Mucosa of rectum (tissue), 2 donors: ENCODE results near the gene KIF3B.
"Not testable (repeated sequence)": the region's sequence is repeated elsewhere in the genome, so short reads cannot be mapped to it uniquely, and the experiment has no call there.

Experiments used
- H3K27ac ChIP-seq, 2 donors: one replicate each; pipeline ENCODE4 v1.7.0; 2013; ENCODE audit warnings: inconsistent platforms in 2 of 2, low read depth in 2 of 2, low read length in 2 of 2
- H3K27me3 ChIP-seq, 2 donors: one replicate each; pipeline ENCODE4 v1.7.0; 2013; ENCODE audit warnings: low read length in 2 of 2; ENCODE audit not compliant: control insufficient read depth in 2 of 2, insufficient read depth in 2 of 2
- H3K36me3 ChIP-seq, 2 donors: one replicate each; pipeline ENCODE4 v1.7.0; 2013; ENCODE audit warnings: low read length in 2 of 2; ENCODE audit not compliant: control insufficient read depth in 2 of 2, insufficient read depth in 2 of 2
- H3K4me1 ChIP-seq, 2 donors: one replicate each; pipeline ENCODE4 v1.7.0; 2013; ENCODE audit warnings: low read length in 2 of 2, mild to moderate bottlenecking in 1 of 2; ENCODE audit not compliant: control insufficient read depth in 2 of 2, insufficient read depth in 2 of 2
- H3K4me3 ChIP-seq, 2 donors: one replicate each; pipeline ENCODE4 v1.7.0; 2013; ENCODE audit warnings: low read length in 2 of 2
- H3K9ac ChIP-seq, 2 donors: one replicate each; pipeline ENCODE4 v1.7.0; 2013; ENCODE audit warnings: low read length in 2 of 2, low read depth in 1 of 2, mild to moderate bottlenecking in 1 of 2
- H3K9me3 ChIP-seq, 2 donors: one replicate each; pipeline ENCODE4 v1.7.0; 2013; ENCODE audit warnings: low read length in 2 of 2; ENCODE audit not compliant: control insufficient read depth in 2 of 2
- donor health status: healthy.
- donor health status: Normal muscosa, but diverticular disease.

Gene KIF3B

DNA sequence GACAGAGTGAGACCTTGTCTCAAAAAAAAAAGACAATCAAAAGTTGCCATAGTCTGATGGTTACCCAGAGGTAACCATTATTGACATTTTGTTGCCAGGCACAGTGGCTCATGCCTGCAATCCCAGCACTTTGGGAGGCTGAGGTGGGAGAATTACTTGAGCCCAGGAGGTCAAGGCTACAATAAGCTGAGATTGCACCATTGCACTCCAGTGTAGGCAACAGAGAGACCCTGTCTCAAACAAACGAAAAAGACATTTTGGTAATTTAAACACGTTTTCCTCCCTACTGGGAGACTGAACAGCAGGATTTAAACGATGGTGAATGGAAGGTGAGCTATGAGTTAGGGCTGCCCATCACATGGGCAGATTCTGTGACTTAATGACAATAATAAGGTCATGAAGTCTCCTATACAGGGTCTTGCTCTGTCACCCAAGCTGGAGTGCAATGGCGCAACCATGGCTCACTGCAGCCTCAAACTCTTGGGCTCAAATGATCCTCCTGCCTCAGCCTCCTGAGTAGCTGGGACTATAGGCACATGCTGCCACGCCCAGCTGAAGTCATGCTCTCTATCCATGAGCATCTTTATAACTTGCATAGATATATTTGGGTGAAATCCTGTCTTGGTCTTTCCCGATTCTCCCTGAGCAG, 76.5 kb downstream of the KIF3B start:
- Histone ChIP-seq H3K4me1 (peaks cover 11 to 12% of the 10 kb centered on the region in 2 donors), H3K9ac (no peak overlapping the region), H3K27me3 (no peaks in the 10 kb centered on the region), H3K36me3 (no peaks in the 10 kb centered on the region), H3K9me3 (no peaks in the 10 kb centered on the region), H3K4me3 (no peak overlapping the region), H3K27ac (no peak overlapping the region)

DNA sequence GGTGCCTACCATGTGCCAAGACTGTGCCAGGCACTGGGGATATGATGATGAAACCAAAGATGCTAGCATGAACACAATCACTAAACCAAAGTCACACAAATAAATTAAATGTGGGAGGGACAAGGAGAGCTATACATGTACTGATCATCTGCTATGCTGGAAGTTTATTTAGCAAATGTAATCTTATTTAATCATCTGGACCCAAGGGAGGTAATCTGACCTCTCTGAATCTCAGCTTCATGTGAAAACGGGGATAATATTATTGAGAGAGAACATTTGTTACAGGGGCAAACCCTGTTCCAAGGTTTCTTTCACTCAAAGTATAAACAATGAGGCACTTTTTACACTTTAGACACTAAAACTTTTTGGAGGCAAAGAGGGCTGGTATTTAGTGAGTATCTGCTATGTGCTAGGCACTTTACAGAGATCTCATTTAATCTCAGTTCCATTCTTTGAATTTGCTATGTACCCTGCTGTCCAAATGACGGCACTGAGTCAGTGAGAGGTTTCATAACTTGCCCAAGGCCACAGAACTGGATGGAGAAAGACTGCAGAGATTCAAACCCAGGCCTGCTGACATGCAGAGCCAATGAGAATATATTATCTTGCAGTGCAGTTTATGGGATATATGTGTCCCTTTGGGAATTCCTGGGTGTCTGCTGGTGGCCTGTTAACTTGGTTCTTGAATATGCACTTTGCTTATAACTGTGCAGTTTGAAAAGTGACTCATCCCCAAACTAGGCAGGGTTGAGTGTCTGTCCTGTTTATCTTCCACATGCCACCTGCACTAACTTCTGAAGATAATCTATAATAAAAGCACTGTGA, 77.4 kb downstream of the KIF3B start:
- H3K27me3 ChIP-seq = no peaks in the 10 kb centered on the region
- H3K27ac ChIP-seq = no peak overlapping the region

GRCh38 chr20:32355417-32355841, 78.0 kb downstream of the KIF3B start:
- Histone ChIP-seq H3K9ac (no peak overlapping the region), H3K27ac (no peak overlapping the region), H3K9me3 (no peaks in the 10 kb centered on the region), H3K36me3 (no peaks in the 10 kb centered on the region), H3K27me3 (no peaks in the 10 kb centered on the region), H3K4me1 (peaks cover 12 to 23% of the 10 kb centered on the region in 2 donors), H3K4me3 (no peak overlapping the region)

More for the DNA sequence above, 77.4 kb downstream of the KIF3B start:
- H3K36me3 ChIP-seq = no peaks in the 10 kb centered on the region
- H3K4me3 ChIP-seq = no peak overlapping the region
- peaks cover 12 to 18% of the 10 kb centered on the region in 2 donors for H3K4me1 ChIP-seq
- no peak overlapping the region for H3K9ac ChIP-seq
- no peaks in the 10 kb centered on the region for H3K9me3 ChIP-seq

- H3K36me3 ChIP-seq, H3K4me3 ChIP-seq, H3K9me3 ChIP-seq, H3K9ac ChIP-seq, H3K27me3 ChIP-seq, H3K27ac ChIP-seq: not testable (repeated sequence)
- H3K4me1 ChIP-seq = peaks cover 12 to 23% of the 10 kb centered on the region in 2 donors
Measured at GRCh38 chr20:32355907-32356621, 78.6 kb downstream of the KIF3B start.

DNA sequence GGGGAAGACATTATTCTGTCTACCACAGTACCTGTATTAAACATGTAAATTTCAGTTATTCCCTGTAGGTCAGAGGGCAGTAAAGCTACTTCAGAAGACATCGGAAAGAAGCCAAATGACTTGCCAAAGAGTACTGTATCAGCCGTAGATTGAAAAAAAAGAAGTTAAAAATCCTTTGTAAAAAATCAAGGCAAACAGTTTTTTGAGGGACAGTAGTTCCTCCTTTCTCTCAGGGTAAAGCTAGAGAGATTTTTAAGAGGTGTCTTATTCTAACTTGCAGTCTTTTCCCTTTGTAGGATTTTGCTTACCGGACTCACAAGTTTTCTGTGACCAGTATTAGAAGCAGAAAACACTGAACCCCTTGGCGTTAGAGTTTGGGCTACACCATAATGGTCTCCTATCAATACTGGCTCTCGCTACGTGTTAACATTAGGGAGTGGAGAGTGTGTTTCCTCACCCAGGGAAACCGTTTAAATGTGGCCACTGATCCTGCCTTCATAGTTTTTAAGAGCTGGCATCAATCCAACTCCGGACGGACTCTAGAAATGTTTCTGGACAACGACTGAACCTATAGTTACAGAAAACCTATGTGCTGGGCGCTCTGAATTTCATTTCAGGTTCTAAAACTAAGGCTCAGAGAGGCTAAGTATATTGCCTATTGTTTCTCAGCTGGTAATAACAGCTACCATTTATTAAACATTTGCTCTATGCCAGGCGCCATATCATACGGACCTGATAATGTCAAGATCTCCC, 79.3 kb downstream of the KIF3B start:
- peak overlapping the region; percentile 85 to 92 for H3K4me3 ChIP-seq
- H3K9me3 ChIP-seq = no peaks in the 10 kb centered on the region

GRCh38 chr20:32357375-32357868, 80.0 kb downstream of the KIF3B start:
- H3K4me1 ChIP-seq = peaks cover 12 to 23% of the 10 kb centered on the region in 2 donors

More for the DNA sequence above, 79.3 kb downstream of the KIF3B start:
- Histone ChIP-seq H3K9ac (peak overlapping the region; percentile 60 to 90), H3K4me1 (peaks cover 12 to 23% of the 10 kb centered on the region in 2 donors), H3K36me3 (no peaks in the 10 kb centered on the region), H3K27me3 (no peaks in the 10 kb centered on the region), H3K27ac (peak overlapping the region; percentile 96 to 97)

DNA sequence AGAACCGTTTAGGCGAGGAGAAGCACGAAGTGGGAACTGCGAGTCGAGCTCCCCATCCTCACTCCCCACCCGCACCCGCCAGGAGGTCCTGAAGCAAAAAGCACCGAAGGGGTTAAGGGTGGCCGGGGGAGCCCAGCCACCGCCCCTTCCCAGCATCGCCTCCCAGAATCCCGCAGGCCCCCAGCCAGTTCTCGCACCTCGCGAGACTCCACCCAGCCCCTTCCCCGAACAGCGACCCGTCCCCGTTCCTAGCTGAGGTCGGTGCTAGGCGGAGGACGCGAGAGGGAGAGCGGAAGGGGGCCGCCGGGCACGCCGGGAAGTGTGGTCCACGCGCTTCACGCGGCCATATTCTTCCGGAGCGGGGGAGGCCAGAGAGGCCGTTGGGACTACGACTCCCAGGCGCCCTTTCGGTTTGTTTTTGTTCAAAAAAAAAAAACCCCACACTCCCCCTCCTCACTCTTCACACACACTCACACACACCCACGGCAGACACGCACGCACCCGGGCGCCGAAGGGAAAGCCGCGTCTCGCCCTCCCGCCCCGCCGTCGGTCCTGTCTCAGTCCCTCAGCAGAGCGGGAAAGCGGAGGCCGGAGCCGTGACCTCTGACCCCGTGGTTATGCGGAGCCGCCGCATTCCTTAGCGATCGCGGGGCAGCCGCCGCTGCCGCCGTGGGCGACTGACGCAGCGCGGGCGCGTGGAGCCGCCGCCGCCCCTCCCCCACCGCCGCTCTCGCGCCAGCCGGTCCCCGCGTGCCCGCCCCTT, 80.6 kb downstream of the KIF3B start, which contains the start of gene ASXL1:
Gene ASXL1 (plus strand): TSS at position 463 of the 763 bp plus-strand sequence. CDS start 445 bp downstream, outside the sequence.
- H3K4me3 ChIP-seq = peak within 1 kb of the TSS; percentile 85 to 92
- peaks cover 12 to 26% of the 10 kb centered on the region in 2 donors for H3K4me1 ChIP-seq
- H3K27ac ChIP-seq = peak within 1 kb of the TSS; percentile 96 to 97
- H3K36me3 ChIP-seq = no peaks in the 10 kb centered on the region
- no peaks in the 10 kb centered on the region for H3K9me3 ChIP-seq
- peak within 1 kb of the TSS; percentile 88 to 90 for H3K9ac ChIP-seq
- no peaks in the 10 kb centered on the region for H3K27me3 ChIP-seq

More at GRCh38 chr20:32357375-32357868, 80.0 kb downstream of the KIF3B start:
- peak overlapping the region; percentile 85 to 92 for H3K4me3 ChIP-seq
- H3K27ac ChIP-seq = peak overlapping the region; percentile 96 to 97
- no peaks in the 10 kb centered on the region for H3K9me3 ChIP-seq
- peak overlapping the region; percentile 60 to 90 for H3K9ac ChIP-seq
- no peaks in the 10 kb centered on the region for H3K27me3 ChIP-seq
- H3K36me3 ChIP-seq = no peaks in the 10 kb centered on the region

- no peaks in the 10 kb centered on the region for H3K27me3 ChIP-seq
- H3K27ac ChIP-seq = peak overlapping the region; percentile 96 to 97
- H3K9ac ChIP-seq = no peak overlapping the region
- no peaks in the 10 kb centered on the region for H3K36me3 ChIP-seq
- H3K9me3 ChIP-seq = no peaks in the 10 kb centered on the region
- peak overlapping the region; percentile 85 to 92 for H3K4me3 ChIP-seq
- H3K4me1 ChIP-seq = peaks cover 12 to 26% of the 10 kb centered on the region in 2 donors
Measured at GRCh38 chr20:32358632-32358882, 81.1 kb downstream of the KIF3B start.
